Kidney (tissue), 14 donors: Measurements from ENCODE around the gene WDR26. TPM values are rescaled to one million over a fixed set of nuclear protein-coding genes. Genes with fewer than 3 reads are reported as not detected.

ENCODE experiments used
- DNase-seq, 5 donors: peaks; one replicate each; pipeline ENCODE4 v3.0.0-alpha.2; 2013 to 2020
- FAIRE-seq: peaks from 2 replicates; lab custom pipeline; 2012; peaks lifted over from hg19 to GRCh38; lab: Jason Lieb, UNC
- H3K27ac ChIP-seq, 2 donors: one replicate each; pipeline ENCODE4 v1.7.0; 2013; ENCODE audit warnings: low read depth in 2 of 2, low read length in 2 of 2, inconsistent platforms in 1 of 2
- H3K27me3 ChIP-seq: one replicate; pipeline ENCODE4 v1.7.1; 2013; ENCODE audit warnings: low read length, inconsistent platforms; ENCODE audit not compliant: control insufficient read depth, insufficient read depth
- H3K36me3 ChIP-seq, 3 donors: one replicate each; pipeline versions ENCODE4 v1.7.0 to v1.7.1; 2013; ENCODE audit warnings: low read length in 3 of 3, control low read depth in 1 of 3, inconsistent platforms in 1 of 3; ENCODE audit not compliant: insufficient read depth in 3 of 3, control insufficient read depth in 2 of 3
- H3K4me1 ChIP-seq, 3 donors: one replicate each; pipeline versions ENCODE4 v1.7.0 to v1.7.1; 2013; ENCODE audit warnings: low read length in 3 of 3, inconsistent platforms in 1 of 3, low read depth in 1 of 3; ENCODE audit not compliant: control insufficient read depth in 2 of 3, insufficient read depth in 2 of 3
- H3K4me3 ChIP-seq, 3 donors: one replicate each; pipeline versions ENCODE4 v1.7.0 to v1.8.1; 2013; ENCODE audit warnings: low read length in 3 of 3, control low read depth in 1 of 3, inconsistent platforms in 1 of 3
- H3K9ac ChIP-seq, 3 donors: one replicate each; pipeline versions ENCODE4 v1.7.0 to v1.7.1; 2013; ENCODE audit warnings: low read length in 3 of 3, control low read depth in 1 of 3, inconsistent platforms in 1 of 3
- H3K9me3 ChIP-seq, 3 donors: one replicate each; pipeline versions ENCODE4 v1.7.0 to v1.7.1; 2013; ENCODE audit warnings: low read length in 3 of 3, control low read depth in 1 of 3, inconsistent platforms in 1 of 3; ENCODE audit not compliant: control insufficient read depth in 2 of 3, insufficient read depth in 1 of 3
- CTCF ChIP-seq: IDR thresholded peaks from 3 replicates; pipeline ENCODE4 v1.5.1; 2012; ENCODE audit warnings: mild to moderate bottlenecking, moderate library complexity, borderline replicate concordance; ENCODE audit not compliant: insufficient read depth; ENCODE audit errors: extremely low read depth
- intact Hi-C: fragments of 100-400 bp; cut with DNase I; formaldehyde crosslinking; loops from one replicate; pipeline ENCODE4 v1.11.1; 2022
- polyA plus RNA-seq: library from polyadenylated mRNA; stranded (reverse); fragments of 350-450 nt; fragmentation: Illumina TruSeq; extraction: RNeasy Lipid Tissue Mini Kit (QIAGEN cat#74804); gene quantifications from one replicate; pipeline ENCODE4 v1.2.3, GENCODE V29; 2014; ENCODE audit warnings: low read depth, low replicate concordance; ENCODE audit not compliant: insufficient read depth
- total RNA-seq: library from RNA; stranded (reverse); fragmentation: NEBNext Ultra II Directional; extraction: Animal tissue kit (Norgen Biotek cat#: 25700); gene quantifications from one replicate; pipeline ENCODE4 v1.2.1, GENCODE V29; 2021
- donor health status: control.
- donor health status: control.
- donor health status: control.
- donor health status: control.
- donor health status: control.
- donor health status: DM: yes; HTN: yes; CAD: no.
- donor health status: Normal renal cell carcinoma (clear cell type).

Gene WDR26
- total and polyA plus RNA-seq, 2 donors from 2014 or later, result 23.9 to 77.5 TPM

- H3K27ac ChIP-seq, result no peak overlapping the region
- DNase-seq, result no peak
- no peak for FAIRE-seq
- no peaks in the 10 kb centered on the region for H3K27me3 ChIP-seq
- H3K9me3 ChIP-seq, result no peaks in the 10 kb centered on the region
- intact Hi-C loops, result no loop called here
- H3K9ac ChIP-seq, result no peak overlapping the region
- no peak for TF ChIP-seq CTCF
- no peak overlapping the region for H3K4me3 ChIP-seq
- H3K36me3 ChIP-seq, result peaks cover 12 to 28% (median 14%) of the 10 kb centered on the region in 3 donors
- H3K4me1 ChIP-seq, result no peaks in the 10 kb centered on the region
These were observed 22.8 kb downstream of the WDR26 start for GRCh38 chr1:224411766-224412165.

DNA sequence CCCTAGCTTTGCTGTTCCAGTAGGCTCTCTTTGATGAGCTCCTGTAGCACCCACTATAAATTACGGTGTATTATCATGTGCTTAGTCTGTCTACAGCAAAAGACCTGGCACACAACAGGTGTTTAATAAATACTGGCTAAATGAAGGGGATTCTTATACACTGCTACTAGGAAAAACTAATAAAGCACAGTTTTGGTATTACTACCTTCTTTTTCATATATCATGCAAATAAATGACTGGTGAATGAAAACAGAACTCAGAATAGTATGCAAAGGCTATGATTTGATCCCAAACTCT is 26.4 kb downstream of the WDR26 start:
- H3K9ac ChIP-seq, result no peak overlapping the region
- no peaks in the 10 kb centered on the region for H3K4me1 ChIP-seq
- no peak overlapping the region for H3K27ac ChIP-seq
- no peak overlapping the region for H3K4me3 ChIP-seq
- no peak for TF ChIP-seq CTCF
- no peak for DNase-seq
- intact Hi-C loops, result no loop called here
- H3K9me3 ChIP-seq, result no peaks in the 10 kb centered on the region
- H3K27me3 ChIP-seq, result no peaks in the 10 kb centered on the region
- no peak for FAIRE-seq
- peaks cover 14 to 41% (median 19%) of the 10 kb centered on the region in 3 donors for H3K36me3 ChIP-seq

GRCh38 chr1:224407571-224408293 is 26.9 kb downstream of the WDR26 start:
- no peak overlapping the region for H3K9ac ChIP-seq
- no peak for TF ChIP-seq CTCF
- H3K4me1 ChIP-seq, result no peaks in the 10 kb centered on the region
- H3K27me3 ChIP-seq, result no peaks in the 10 kb centered on the region
- no peak overlapping the region for H3K4me3 ChIP-seq
- peaks cover 14 to 42% (median 19%) of the 10 kb centered on the region in 3 donors for H3K36me3 ChIP-seq
- H3K9me3 ChIP-seq, result no peaks in the 10 kb centered on the region
- no peak overlapping the region for H3K27ac ChIP-seq
- DNase-seq, result no peak
- intact Hi-C loops, result no loop called here
- no peak for FAIRE-seq

DNA sequence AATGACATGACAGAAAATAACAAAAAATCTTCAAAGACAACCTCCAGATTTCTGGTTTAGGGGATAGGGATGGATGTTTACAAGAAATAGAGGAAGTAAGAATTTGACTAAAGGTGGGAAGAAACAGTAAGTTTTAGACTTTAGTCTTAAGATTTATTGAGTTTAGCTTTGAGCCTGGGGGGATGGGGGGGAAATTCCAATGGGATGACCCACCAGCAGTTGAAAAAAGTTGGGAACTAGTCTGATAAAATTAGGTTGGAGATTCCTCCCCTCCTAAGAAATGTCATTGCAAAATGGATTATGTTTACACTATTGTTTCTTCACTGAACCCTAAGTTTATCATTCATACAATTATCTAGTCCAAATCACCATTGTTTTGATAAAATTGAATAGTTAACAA is 28.4 kb downstream of the WDR26 start:
- Histone ChIP-seq H3K27me3 (no peaks in the 10 kb centered on the region), H3K4me1 (no peaks in the 10 kb centered on the region), H3K36me3 (peaks cover 14 to 47% (median 21%) of the 10 kb centered on the region in 3 donors), H3K9ac (no peak overlapping the region), H3K27ac (no peak overlapping the region), H3K4me3 (no peak overlapping the region), H3K9me3 (no peaks in the 10 kb centered on the region)
- intact Hi-C loops, result no loop called here
- DNase-seq (no peak), FAIRE-seq (no peak)
- TF ChIP-seq CTCF, result no peak
